ENCODE results near the gene SUGT1.

The SUGT1 gene

DNA sequence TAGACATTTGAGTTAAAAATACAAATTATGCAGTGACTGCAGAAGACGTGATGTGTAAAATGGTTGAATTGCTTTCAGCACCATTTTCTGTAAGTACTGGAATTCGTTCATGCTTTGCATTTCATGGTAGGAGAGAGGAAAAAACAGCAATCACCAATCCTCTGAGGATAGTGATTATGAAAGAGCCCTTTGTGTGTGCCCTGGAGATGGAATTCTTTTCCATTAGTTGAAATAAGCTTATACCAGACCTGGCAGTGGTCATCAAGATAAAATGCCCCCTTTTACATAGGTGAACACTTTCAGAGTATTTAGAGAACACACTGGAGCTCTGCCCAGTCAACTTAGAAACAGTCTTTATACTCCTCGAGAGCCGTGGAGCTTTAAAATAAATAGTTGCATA, 85.3 kb downstream of the SUGT1 start:
- DNase-seq (ENCODE audit: low spot score), result no peak

DNA sequence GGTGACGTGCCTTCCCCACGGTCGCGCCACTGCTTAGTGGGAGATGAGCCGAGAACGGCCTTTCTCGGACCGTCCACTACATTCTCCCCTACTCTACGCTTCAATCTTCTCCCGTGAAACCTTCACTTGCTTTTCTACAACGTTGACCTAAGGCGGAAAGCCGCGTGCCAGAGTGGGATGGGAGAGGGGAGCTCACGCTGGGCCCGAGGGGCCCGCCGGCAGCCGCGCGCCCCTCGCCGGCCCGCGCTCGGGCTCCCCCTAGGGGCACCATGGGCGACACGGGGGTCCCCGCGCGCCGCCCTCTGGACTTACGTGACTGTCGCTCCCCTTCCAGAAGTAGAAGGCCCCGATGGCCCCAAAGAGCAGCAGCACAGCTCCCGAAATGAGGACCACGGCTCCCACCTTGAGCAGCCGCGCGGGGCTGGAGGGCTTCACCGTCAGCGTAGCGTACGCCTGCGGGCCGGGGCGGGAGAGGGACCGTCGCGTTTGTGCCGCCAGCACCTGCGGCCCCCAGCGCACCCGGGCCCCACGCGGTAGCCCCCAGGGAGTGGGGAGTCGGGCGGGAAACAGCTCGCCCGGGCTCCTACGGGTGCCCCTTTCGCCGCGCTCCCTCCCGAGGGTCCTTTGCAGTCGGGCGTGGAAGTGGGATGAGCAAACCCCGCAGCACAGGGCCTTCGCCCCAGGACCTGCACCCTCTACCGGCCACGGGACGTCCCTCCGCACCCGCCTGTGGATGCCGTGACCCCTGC, 86.3 kb downstream of the SUGT1 start:
- DNase-seq (ENCODE audit: low spot score), result peak; percentile 80

DNA sequence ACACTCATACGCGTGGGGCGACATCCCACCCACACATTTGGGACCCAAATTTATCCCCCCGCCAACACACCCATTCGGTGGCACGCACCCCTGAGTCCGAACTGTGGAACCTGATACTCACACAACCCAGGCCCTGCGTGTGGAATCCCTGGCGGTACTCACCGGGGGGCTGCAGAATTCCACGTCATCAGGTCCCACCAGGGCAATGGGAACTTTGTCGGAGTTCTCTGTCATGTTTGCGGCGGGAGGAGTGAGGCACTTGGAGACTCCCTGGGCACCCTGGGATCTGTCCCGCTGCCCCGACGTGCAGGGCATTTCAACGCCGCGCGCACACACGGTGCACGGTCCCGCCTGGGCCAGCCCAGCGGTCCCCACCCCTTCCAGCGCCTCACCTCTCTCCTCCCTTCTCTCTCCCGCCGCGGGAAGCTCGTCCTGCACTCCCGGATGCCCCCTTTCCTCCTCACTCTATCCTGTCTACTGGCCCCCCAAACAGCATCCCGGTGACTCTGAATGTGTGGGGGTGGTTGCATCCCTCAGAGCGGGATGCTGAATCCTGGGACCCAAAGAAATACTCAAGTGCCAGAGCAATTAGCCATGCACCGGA, 86.9 kb downstream of the SUGT1 start, which contains the start of gene CNMD:
Gene CNMD, minus strand, starts transcription at position 353 of the 604 bp plus-strand sequence. Its CDS starts 119 bp downstream, at position 234.
- peak; percentile 36 for DNase-seq (ENCODE audit: low spot score)

DNA sequence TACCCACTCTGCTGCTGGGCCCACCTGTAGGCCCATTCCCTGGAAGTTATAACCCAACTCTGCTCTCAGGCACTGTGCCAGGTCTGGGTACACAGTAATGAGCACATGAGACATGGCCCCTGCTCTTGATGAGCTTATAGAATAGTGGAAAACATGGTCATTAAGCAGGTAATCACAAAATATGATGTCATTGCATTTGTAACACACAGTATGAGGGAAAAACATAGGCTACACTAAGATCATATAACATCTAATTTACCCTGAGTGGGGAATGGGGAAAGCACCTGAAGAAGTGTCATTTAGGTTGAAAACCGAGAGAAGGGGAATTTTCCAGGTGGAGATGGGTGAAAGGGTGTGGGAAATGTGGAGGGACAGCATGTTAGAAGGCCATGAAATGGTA, 90.9 kb downstream of the SUGT1 start:
- no peak for DNase-seq (ENCODE audit: low spot score)

DNA sequence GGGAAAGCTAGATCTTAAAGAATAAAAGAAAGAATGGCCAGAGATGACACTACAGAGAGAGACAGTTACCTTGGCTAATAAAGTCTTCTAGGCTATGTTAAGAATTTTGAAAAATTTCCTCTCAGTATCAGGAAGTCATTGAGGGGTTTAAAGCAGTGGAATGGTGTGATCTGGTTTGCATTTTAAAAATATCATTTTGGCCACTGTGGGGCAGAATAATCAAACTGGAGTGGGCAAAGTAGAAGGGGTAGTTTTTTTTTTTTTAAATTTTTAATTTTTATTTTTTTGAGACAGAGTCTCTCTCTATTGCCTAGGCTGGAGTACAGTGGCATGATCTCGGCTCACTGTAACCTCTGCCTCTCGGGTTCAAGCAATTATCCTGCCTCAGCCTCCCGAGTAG, 91.4 kb downstream of the SUGT1 start:
- no peak for DNase-seq (ENCODE audit: low spot score)

DNA sequence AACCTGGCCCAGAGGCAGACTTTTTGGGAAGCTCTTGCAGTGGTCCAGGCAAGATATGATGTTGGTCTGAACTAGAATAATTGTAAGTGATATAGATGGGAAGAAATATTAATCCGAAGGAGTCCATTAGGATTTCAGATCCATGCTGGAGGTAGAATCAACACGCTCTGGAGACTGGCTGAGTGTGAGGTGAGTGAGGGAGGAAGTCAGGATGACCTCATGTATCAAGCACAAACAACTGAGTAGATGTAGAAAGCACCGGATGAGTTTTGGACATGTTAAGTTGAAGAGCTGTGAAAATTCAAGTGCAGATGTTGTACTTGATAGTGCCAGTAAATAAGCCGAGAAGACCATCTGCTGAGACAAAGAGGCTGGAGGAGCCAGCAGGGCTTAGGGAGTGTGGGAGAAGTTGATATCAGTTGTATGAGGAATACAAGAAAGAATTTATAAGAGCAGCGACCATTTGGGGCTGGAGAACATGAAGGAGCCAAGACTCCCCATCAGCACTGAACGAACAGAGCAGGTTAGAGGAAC, 92.3 kb downstream of the SUGT1 start:
- DNase-seq (ENCODE audit: low spot score), result no peak

DNA sequence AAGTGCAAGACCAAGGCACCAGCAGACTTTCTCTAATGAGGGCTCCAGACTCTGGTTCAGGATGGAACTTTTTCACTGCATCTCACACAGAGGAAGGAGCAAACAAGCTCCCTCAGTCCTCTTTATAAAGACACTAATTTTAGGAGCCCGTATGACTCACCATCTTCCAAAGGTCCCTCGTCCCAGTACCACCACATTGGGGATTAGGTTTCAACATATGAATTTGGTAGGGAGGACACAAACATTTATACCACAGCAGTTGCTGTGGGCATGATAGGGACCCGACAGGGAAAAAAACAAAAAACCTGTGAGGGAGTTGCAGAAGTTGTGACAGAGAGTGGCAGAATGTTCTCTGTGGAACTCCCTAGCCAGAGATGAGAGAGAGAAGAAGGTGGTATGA, 93.5 kb downstream of the SUGT1 start:
- no peak for DNase-seq (ENCODE audit: low spot score)

DNA sequence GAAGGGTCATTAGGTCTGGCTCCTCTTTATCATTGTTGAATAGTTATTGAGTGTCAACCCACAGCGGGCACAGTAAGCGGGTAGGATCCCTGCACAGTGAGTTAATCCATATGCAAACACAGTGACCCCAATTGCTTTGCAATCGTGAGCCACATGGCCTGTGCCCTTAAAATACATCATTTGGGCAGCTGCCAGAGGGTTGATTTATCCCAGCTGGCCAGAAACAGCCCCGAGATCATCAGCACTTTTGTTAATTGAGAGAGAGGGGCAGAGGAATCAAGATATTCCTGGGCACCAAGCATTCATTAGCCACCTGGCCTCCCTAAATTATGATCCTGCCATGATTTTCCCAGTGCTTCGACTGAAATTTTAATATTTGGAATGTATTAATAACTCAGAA, 96.8 kb downstream of the SUGT1 start:
- DNase-seq (ENCODE audit: low spot score), result no peak

All from iPS-NIHi11 (cell line).